Head of caudate nucleus (tissue), 42 donors: ENCODE results near the gene CSNK2A3.
"Not testable (repeated sequence)": the region's sequence is repeated elsewhere in the genome, so short reads cannot be mapped to it uniquely, and the experiment has no call there.

Experiments used
- DNase-seq, 42 donors: peaks; one replicate each; pipeline versions ENCODE4 v3.0.0 to v3.0.0-alpha.2; 2020 to 2021; ENCODE audit warnings: mixed read lengths in 7 of 42
- intact Hi-C: fragments of 100-400 bp; cut with DNase I; formaldehyde crosslinking; loops from one replicate; pipeline ENCODE4 v1.15.0; 2022

Gene CSNK2A3

GRCh38 chr11:11352878-11353277 is at the start of gene CSNK2A3:
Gene CSNK2A3 (minus strand): TSS chr11:11353250. CDS start chr11:11353119, 131 bp downstream.
- DNase-seq, result not testable (repeated sequence)

GRCh38 chr11:11401960-11402535 is 49.0 kb upstream of the CSNK2A3 start:
- no peak for DNase-seq
- intact Hi-C loops, result no loop called here

More at GRCh38 chr11:11352878-11353277, at the start of gene CSNK2A3:
- intact Hi-C loops, result not testable (repeated sequence)

- intact Hi-C loops, result no loop called here
- DNase-seq, result peak in 2 of 42 donors; percentile 15 to 21
Observed at GRCh38 chr11:11400635-11401232, 47.7 kb upstream of the CSNK2A3 start.

- intact Hi-C loops, result no loop called here
- no peak for DNase-seq
Observed at GRCh38 chr11:11400121-11400520, 47.1 kb upstream of the CSNK2A3 start.

GRCh38 chr11:11397781-11398180 is 44.7 kb upstream of the CSNK2A3 start:
- intact Hi-C loops, result no loop called here
- DNase-seq, result no peak

- DNase-seq, result no peak
- intact Hi-C loops, result no loop called here
Observed at GRCh38 chr11:11397036-11397415, 44.0 kb upstream of the CSNK2A3 start.

GRCh38 chr11:11396301-11397035 is 43.4 kb upstream of the CSNK2A3 start:
- DNase-seq, result peak in 18 of 42 donors; percentile 25 to 81 (median 56)
- intact Hi-C loops, result no loop called here

- DNase-seq, result no peak
- intact Hi-C loops, result no loop called here
Observed at GRCh38 chr11:11395126-11395525, 42.1 kb upstream of the CSNK2A3 start.

- DNase-seq, result no peak
- intact Hi-C loops, result no loop called here
Observed at GRCh38 chr11:11394241-11394640, 41.2 kb upstream of the CSNK2A3 start.

GRCh38 chr11:11391796-11392463 is 38.9 kb upstream of the CSNK2A3 start:
- intact Hi-C loops, result no loop called here
- DNase-seq, result peak in 1 of 42 donors; percentile 28

GRCh38 chr11:11391169-11391568 is 38.1 kb upstream of the CSNK2A3 start:
- no peak for DNase-seq
- intact Hi-C loops, result no loop called here

GRCh38 chr11:11390068-11390771 is 37.2 kb upstream of the CSNK2A3 start:
- no peak for DNase-seq
- intact Hi-C loops, result no loop called here

- no peak for DNase-seq
Observed at GRCh38 chr11:11389238-11389637, 36.2 kb upstream of the CSNK2A3 start.

GRCh38 chr11:11387622-11388305 is 34.7 kb upstream of the CSNK2A3 start:
- intact Hi-C loops, result no loop called here
- no peak for DNase-seq

More at GRCh38 chr11:11389238-11389637, 36.2 kb upstream of the CSNK2A3 start:
- intact Hi-C loops, result no loop called here

- intact Hi-C loops, result no loop called here
- peak in 1 of 42 donors; percentile 37 for DNase-seq
Observed at GRCh38 chr11:11387207-11387606, 34.2 kb upstream of the CSNK2A3 start.

- DNase-seq, result peak in 1 of 42 donors; percentile 16
- intact Hi-C loops, result no loop called here
Observed at GRCh38 chr11:11384829-11385228, 31.8 kb upstream of the CSNK2A3 start.

- no peak for DNase-seq
- intact Hi-C loops, result no loop called here
Observed at GRCh38 chr11:11383995-11384394, 30.9 kb upstream of the CSNK2A3 start.

GRCh38 chr11:11382858-11383532 is 29.9 kb upstream of the CSNK2A3 start:
- DNase-seq, result peak in 1 of 42 donors; percentile 29
- intact Hi-C loops, result no loop called here
